Measurements from ENCODE around the gene SLC39A7. TPM values are rescaled to one million over a fixed set of nuclear protein-coding genes. Genes with fewer than 3 reads are reported as not detected.

The SLC39A7 gene
- total RNA-seq, 4 donors from 2014 or later, result 90.8 to 191 (median 153) TPM

GRCh38 chr6:33189164-33189563 lies 11.5 kb upstream of the SLC39A7 start:
- no peaks in the 10 kb centered on the region for H3K27me3 ChIP-seq
- TF ChIP-seq CTCF (IDR thresholded peaks at IDR 0.05), result no peak
- no peak for TF ChIP-seq POLR2A (IDR thresholded peaks at IDR 0.05)
- no peak overlapping the region for H3K27ac ChIP-seq
- H3K9me3 ChIP-seq, result no peaks in the 10 kb centered on the region
- WGBS, 2 donors, result 88 to 99% methylated on average over 5 to 8 of the region's 8 CpGs
- intact Hi-C loops (cut with DNase I), result no loop called here
- H3K4me1 ChIP-seq, result peaks cover 14 to 29% of the 10 kb centered on the region in 2 donors
- peaks cover 0 to under 1% of the 10 kb centered on the region in 2 donors for H3K36me3 ChIP-seq
- H3K4me3 ChIP-seq (replicated peaks in 1 of 3), result no peak overlapping the region
- no peak for DNase-seq

- TF ChIP-seq POLR2A (IDR thresholded peaks at IDR 0.05) (no peak), CTCF (IDR thresholded peaks at IDR 0.05) (no peak)
- H3K27me3 ChIP-seq, result no peaks in the 10 kb centered on the region
These were observed 10.8 kb upstream of the SLC39A7 start for GRCh38 chr6:33189625-33190448.

GRCh38 chr6:33190504-33191107 lies 10.1 kb upstream of the SLC39A7 start:
- TF ChIP-seq POLR2A (IDR thresholded peaks at IDR 0.05), result no peak
- TF ChIP-seq CTCF (IDR thresholded peaks at IDR 0.05), result no peak
- H3K36me3 ChIP-seq, result peaks cover 14 to 15% of the 10 kb centered on the region in 2 donors
- DNase-seq, result no peak
- intact Hi-C loops (cut with DNase I), result no loop called here
- no peak overlapping the region for H3K4me3 ChIP-seq (replicated peaks in 1 of 3)
- 89 to 91% methylated on average over 11 of the region's 11 CpGs for WGBS, 2 donors
- H3K27me3 ChIP-seq, result no peaks in the 10 kb centered on the region
- H3K4me1 ChIP-seq, result peaks cover 14 to 29% of the 10 kb centered on the region in 2 donors
- no peaks in the 10 kb centered on the region for H3K9me3 ChIP-seq
- H3K27ac ChIP-seq, result no peak overlapping the region

More at GRCh38 chr6:33189625-33190448, 10.8 kb upstream of the SLC39A7 start:
- no peak for DNase-seq
- WGBS, 2 donors, result 69 to 76% methylated on average over 7 of the region's 7 CpGs
- Histone ChIP-seq H3K4me3 (replicated peaks in 1 of 3) (no peak overlapping the region), H3K9me3 (no peaks in the 10 kb centered on the region), H3K27ac (no peak overlapping the region), H3K4me1 (peaks cover 14 to 29% of the 10 kb centered on the region in 2 donors), H3K36me3 (peaks cover 6 to 7% of the 10 kb centered on the region in 2 donors)
- intact Hi-C loops (cut with DNase I), result no loop called here

- Histone ChIP-seq H3K27ac (peak overlapping the region in 1 of 3 donors; percentile 35), H3K4me1 (peaks cover 14 to 29% of the 10 kb centered on the region in 2 donors), H3K9me3 (no peaks in the 10 kb centered on the region), H3K4me3 (replicated peaks in 1 of 3) (no peak overlapping the region), H3K27me3 (no peaks in the 10 kb centered on the region), H3K36me3 (peaks cover 22 to 24% of the 10 kb centered on the region in 2 donors)
- TF ChIP-seq POLR2A (IDR thresholded peaks at IDR 0.05) (no peak), CTCF (IDR thresholded peaks at IDR 0.05) (no peak)
- 46 to 69% methylated on average over 5 to 8 of the region's 8 CpGs for WGBS, 2 donors
- peak; percentile 94 to 96 for DNase-seq
- intact Hi-C loops (cut with DNase I), result no loop called here
These were observed 9.1 kb upstream of the SLC39A7 start for GRCh38 chr6:33191383-33192104.

Measured in thyroid gland (tissue), 4 donors.